Midbrain (tissue), 1 donor: ENCODE measurements around the gene DNM2.
"Not testable (repeated sequence)": the region's sequence is repeated elsewhere in the genome, so short reads cannot be mapped to it uniquely, and the experiment has no call there.

ENCODE experiments used
- DNase-seq: peaks from one replicate; lab custom pipeline; 2025; lab: John Stamatoyannopoulos, UW

Gene DNM2

DNA sequence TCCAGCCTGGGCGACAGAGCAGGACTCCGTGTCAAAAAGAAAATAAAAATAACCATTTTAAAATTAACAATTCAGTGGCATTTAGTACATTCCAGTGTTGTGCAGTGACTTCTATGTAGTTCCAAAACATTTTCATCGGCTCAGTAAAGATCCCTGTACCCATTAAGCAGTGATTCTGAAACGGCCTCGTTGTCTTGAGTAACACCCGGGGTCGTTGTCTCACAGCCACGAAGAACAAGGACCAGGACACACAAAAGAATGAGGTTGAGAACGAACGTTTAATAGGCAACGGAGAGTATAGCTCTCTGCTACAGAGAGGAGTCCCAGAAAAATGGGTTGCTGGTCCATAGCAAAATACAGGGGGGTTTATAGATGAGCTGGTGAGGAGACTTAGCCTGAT, 120.5 kb downstream of the DNM2 start:
- DNase-seq = no peak

GRCh38 chr19:10839114-10840050, 121.5 kb downstream of the DNM2 start:
- no peak for DNase-seq

GRCh38 chr19:10842788-10843187, 124.9 kb downstream of the DNM2 start:
- no peak for DNase-seq

DNA sequence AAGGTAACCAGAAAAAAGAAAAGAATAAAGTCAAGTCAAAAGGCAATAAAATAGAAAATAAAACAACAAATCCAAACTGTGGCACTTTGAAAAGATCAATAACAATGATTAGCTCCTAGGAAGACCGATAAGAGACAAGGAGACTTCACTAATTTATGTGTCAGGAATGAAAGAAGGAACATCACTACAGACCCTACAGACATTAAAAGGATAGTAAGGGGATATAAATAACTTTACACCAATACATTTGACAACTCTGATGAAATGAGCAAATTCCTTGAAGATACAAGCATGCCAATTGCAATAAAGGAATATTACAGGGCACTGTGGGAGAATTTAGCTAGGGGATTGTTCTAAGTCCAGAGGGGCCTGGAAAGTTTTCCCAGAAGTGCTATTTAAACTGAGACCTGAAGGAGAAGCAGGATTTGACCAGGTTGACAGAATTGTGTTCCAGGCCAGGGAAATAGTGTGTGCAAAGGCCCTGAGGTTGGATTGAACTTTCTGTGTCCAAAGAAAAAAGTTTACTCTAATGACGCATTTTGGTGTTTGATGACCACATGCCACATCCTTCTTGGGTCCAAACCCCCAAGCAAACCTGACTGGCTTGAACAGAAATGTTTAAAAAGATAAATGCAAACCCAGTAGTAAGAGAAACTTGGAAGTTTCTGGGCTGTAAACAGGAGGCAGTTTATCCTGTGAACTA, 128.8 kb downstream of the DNM2 start:
- DNase-seq = no peak

GRCh38 chr19:10848230-10848856, 130.5 kb downstream of the DNM2 start, which contains the start of gene C19orf38:
Gene C19orf38, plus strand, starts transcription at chr19:10848415. Its CDS starts 94 bp downstream, at chr19:10848509.
- DNase-seq = no peak

DNA sequence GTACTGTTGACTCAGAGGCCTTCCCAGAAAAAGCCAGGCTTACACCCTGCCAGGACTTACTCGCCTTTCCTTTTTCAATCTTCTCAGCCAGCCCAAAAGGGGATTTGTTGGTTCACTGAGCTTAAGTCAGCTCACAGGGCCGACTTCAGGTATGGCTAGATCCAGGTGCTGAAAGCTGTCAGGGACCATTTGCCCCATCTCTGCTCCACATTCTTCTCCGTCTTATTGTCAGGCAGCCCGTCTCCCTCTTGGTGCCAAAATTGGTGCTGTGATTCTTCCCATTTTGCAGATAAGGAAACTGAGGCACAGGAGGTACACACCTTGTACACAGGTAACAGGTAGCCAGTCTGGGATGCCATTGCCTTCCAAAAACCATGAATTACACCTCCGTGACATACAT, 132.8 kb downstream of the DNM2 start:
- no peak for DNase-seq

DNA sequence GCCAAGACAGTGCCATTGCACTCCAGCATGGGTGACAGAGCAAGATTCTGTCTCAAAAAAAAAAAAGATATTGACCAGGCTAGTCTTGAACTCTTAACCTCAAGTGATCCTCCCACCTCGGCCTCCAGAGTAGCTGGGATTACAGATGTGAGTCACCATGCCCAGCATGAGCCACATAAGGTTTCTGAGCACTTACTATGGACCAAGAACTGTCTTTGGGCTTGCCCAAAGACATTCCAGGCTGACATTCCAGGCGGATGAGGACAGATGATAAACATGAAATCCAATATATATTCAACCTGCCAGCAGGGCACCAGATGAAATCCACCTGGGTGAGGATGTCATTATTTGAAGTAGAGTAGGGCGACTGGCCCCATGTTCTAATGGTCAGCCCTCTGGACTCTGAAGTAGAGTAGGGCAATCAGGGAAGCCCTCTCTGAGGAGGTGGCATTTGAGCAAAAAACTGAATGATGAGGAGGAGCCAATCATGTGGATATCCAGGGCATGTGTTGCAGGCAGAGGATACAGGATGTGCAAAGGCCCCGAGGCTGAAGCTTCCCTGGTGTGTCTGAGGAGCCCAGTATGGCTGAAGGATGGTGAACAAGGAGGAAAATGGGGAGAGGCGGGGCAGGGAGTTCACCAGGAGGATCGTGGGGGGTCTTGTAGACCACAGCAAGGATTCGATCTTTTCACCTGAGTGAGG, 134.4 kb downstream of the DNM2 start:
- DNase-seq = no peak

DNA sequence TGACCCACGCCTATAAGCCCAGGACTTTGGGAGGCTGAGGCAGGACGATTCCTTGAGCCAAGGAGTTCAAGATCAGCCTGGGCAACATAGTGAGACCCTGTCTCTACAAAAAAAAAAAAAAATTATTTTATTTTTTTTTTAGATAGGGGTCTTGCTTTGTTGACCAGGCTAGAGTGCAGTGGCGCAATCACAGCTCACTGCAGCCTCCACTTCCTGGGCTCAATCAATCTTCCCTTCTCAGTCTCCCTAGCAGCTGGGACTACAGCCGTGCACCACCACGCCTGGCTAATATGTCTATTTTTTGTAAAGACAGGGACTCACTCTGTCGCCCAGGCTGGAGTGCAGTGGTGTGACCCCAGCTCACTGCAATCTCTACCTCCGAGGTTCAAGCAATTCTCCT, 135.1 kb downstream of the DNM2 start:
- DNase-seq = no peak

DNA sequence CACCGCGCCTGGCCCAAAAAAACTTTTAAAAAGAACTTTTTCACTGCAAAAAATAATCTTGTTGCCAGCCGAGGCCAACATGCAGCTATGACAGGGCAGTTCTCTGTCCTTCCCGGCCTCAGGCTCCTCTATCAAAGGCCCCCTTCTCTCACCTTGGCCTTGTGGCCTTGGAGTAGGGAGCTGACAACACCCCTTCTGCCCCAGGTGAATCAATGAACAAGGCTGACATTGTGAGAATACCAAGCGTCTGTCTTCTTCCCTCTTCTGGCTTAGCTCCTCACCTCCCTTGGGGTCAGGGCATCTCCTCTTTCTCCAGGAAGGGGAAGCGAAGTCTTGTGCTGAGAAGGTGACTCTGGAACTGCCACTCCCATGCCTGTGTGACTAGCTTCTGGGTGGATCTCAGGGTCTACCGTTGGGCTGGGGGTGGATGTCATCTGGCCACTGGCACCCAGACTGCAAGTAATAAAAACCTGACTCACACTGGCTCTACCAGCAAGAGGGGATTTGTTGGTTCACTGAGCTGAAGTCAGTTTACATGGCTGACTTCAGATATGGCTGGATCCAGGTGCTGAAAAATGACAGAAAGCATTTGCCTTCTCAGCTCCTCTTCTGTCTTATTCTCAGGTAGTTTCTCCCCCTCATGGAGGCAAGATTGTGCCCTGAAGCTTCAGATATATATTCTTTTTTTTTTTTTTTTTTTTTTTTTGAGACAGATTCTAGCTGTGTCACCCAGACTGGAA, 136.6 kb downstream of the DNM2 start:
- DNase-seq = no peak

DNA sequence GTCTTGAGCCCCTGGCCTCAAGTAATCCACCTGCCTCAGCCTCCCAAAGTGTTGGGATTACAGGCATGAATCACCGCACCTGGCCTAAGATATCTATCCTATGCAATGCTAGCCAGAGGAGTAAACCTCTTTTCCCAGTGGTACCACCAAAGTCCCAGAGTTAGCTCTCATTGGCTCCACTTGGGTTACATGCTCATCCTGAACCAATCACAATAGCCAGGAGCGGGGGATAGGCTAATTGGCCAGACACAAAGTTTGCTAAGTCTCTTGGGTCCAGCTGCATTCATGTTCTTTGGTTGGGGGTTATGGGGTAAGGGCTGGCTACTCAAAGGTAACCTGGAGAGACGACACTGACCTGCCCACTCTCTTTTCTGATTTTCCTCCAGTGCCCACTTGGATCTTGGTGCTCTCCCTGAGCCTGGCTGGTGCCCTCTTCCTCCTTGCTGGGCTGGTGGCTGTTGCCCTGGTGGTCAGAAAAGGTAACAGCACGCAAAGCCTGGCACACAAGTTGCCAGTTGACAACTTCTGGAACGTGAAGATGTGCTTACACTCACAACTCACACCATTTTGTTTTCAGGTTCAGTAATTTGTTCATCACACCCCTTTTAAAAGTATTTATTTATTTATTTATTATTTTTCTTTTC, 138.1 kb downstream of the DNM2 start:
- DNase-seq = no peak

GRCh38 chr19:10856899-10857298, 139.0 kb downstream of the DNM2 start:
- not testable (repeated sequence) for DNase-seq

DNA sequence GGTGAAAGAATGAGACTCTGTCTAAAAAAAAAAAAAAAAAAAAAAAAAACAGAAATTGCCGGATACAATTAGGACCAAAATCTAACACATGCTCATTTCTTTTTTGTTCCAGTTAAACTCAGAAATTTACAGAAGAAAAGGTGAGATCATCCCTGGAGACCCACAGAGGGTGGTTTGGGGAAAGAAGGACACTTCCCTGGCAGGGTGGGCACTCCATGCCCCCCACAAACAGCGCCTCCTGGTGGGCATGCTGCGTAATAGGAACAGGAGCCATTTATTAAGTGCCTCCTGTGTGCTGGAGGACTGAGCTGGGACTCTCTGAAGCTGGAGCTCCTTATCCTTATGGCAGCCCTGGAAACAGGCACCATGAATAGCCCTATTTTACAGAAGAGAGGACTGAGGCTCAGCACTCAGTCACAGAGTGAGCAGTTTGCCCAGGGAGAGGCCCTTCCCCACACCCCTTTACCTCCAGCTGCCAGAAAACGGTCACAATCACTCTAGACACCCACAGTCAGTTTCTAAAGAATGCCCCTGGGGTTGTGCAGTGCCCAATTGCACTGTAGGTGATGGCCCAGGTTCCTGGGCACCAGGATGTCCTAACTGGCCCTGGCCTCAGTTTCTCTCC, 140.4 kb downstream of the DNM2 start:
- DNase-seq = no peak

DNA sequence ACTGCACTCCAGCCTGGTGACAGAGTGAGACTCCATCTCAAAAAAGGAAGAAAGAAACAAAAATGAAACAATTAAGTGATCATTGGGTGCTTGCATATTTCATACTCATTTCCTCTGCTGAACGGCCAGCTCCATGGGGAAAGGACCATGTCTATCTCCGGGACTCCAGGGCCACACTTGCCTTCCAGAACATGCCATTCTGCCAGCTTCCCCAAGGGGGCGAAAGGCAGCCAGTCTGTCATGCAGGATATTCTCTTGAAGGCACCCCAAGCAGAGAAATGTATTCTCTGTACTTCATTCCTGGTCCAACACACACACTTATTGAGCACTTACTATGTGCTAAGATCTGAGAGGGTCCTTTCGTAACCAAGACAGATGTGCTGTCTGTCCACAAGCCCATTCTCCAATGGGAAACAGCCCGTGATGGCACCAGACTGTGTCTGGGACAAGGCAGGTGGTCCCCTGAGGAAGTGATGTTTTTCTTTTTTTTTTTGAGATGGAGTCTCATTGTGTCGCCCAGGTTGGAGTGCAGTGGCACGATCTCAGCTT, 143.3 kb downstream of the DNM2 start:
- DNase-seq = no peak

DNA sequence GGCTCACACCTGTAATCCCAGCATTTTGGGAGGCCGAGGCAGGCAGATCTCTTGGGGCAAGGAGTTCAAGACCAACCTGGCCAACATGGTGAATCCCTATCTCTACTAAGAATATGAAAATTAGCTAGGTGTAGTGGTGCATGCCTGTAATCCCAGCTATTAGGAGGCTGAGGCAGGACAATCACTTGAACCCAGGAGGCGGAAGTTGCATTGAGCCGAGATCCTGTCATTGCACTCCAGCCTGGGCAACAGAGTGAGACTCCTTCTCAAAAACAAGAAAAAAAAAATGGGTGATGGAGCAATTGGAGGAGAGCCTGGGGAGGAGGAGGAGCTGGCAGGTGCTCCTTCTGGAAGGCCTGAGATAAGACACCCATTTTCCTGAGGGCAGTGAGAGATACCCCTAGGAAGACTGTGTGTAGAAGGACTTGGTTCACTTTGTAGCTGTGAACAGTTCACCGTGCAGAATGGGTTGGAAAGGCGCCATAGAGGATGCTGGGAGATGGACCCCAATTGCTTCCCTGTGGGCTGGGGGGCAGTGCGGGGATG, 144.8 kb downstream of the DNM2 start:
- no peak for DNase-seq

DNA sequence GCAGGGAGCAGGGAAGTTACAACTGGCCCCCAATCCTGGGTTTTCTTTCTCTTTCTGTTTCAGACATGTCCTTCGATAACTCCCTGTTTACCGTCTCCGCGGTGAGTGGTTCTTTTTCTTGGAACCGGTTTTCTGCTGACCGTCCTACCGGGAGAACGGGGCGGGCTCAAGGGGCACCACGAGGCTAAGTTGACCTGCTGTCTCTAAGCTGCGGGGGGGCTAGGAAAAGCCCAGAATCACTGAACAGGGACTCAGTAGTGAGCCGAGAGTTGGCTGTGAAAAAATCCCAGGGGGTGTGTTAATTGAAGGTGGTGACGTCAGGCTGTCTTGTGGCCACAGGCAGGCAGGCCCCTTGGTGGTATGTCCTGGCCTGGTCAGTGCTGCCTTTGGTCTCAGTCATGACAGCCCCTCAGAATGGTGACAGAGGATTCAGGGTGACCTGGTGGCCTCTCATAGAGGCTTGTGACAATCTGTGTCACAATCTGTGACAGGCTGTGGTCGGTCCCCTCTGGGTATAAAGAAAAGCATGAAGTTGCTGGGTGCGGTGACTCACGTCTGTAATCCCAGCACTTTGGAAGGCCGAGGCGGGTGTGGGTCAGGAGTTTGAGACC, 145.3 kb downstream of the DNM2 start:
- no peak for DNase-seq

DNA sequence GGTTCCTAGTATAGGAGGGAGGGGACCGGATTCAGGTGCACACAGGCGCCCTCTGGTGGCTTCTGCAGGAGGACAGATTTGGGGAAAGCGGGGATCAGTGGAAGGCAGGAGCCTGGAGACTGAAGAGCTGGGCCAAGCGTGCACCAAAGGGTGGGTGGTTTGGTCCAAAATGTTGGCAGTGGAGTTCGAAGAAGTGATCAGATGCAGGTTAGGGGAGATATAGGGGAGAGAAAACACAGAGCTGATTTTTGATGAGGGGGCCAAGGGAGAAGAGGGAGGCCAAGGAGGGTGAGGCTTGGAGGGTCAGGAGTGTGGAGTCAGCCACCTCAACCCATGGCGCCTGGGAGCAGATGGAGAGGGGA, 146.6 kb downstream of the DNM2 start:
- DNase-seq = peak; percentile 81

DNA sequence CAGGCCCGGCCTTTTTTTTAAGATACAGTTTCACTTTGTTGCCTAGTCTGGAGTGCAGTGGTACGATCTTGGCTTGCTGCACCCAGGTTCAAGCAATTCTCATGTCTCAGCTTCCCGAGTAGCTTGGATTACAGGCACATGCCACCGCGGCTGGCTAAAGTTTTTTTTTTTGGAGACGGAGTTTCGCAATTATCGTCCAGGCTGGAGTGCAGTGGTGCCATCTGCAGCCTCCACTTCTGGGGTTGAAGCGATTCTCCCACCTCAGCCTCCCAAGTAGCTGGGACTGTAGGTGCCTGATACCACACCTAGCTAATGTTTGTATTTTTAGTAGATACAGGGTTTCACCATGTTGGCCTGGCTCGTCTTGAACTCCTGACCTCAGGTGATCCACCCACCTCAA, 148.6 kb downstream of the DNM2 start:
- DNase-seq = no peak

DNA sequence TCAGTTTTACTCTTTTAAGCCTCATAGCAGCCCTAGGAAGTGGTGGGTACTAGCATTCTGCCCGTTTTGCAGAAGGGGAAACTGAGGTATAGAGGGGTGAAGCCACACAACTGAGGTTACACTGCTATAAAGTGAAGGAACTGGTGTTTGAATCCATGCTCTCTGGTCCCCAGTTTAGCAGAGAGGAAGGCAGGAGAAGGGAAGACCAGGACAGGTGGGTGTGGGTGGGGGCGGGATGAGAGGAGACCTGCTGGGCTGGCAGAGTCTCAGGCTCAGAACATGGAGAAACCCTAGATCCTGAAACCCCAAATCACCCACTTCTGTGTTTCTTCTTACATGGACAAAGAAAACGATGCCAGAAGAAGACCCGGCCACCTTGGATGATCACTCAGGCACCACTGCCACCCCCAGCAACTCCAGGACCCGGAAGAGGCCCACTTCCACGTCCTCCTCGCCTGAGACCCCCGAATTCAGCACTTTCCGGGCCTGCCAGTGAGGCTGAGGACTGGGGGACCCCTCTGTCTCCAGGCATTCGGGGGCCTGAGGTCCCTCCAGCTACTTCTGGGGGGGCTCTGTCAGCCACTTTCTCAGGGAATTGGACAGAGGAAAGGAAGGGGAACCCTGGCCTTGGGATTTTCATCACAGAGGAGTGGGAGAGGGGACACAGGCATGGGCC, 151.1 kb downstream of the DNM2 start:
- no peak for DNase-seq

GRCh38 chr19:10869872-10870311, 152.0 kb downstream of the DNM2 start:
- not testable (repeated sequence) for DNase-seq
